ENCODE data around the gene WDR1.

The WDR1 gene

GRCh38 chr4:10097906-10098779 lies 18.5 kb downstream of the WDR1 start (continued):
- TF ChIP-seq, protein P1, sequence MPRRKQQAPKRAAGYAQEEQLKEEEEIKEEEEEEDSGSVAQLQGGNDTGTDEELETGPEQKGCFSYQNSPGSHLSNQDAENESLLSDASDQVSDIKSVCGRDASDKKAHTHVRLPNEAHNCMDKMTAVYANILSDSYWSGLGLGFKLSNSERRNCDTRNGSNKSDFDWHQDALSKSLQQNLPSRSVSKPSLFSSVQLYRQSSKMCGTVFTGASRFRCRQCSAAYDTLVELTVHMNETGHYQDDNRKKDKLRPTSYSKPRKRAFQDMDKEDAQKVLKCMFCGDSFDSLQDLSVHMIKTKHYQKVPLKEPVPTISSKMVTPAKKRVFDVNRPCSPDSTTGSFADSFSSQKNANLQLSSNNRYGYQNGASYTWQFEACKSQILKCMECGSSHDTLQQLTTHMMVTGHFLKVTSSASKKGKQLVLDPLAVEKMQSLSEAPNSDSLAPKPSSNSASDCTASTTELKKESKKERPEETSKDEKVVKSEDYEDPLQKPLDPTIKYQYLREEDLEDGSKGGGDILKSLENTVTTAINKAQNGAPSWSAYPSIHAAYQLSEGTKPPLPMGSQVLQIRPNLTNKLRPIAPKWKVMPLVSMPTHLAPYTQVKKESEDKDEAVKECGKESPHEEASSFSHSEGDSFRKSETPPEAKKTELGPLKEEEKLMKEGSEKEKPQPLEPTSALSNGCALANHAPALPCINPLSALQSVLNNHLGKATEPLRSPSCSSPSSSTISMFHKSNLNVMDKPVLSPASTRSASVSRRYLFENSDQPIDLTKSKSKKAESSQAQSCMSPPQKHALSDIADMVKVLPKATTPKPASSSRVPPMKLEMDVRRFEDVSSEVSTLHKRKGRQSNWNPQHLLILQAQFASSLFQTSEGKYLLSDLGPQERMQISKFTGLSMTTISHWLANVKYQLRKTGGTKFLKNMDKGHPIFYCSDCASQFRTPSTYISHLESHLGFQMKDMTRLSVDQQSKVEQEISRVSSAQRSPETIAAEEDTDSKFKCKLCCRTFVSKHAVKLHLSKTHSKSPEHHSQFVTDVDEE (CRISPR knock-in tag; IDR thresholded peaks at IDR 0.05) = no peak
- TF ChIP-seq PPARA (CRISPR knock-in tag; IDR thresholded peaks at IDR 0.05; ENCODE audit: borderline replicate concordance) = no peak
- no peak for TF ChIP-seq ZFP30 (CRISPR knock-in tag; IDR thresholded peaks at IDR 0.05)
- no peak for TF ChIP-seq ZNF565 (CRISPR knock-in tag; conservative IDR thresholded peaks at IDR 0.05; ENCODE audit: low read depth)

- TF ChIP-seq PATZ1 (CRISPR knock-in tag; IDR thresholded peaks at IDR 0.05; ENCODE audit: borderline replicate concordance) (no peak), ZC3H10 (CRISPR knock-in tag; IDR thresholded peaks at IDR 0.05) (no peak), POU6F1 (CRISPR knock-in tag; IDR thresholded peaks at IDR 0.05; ENCODE audit: borderline replicate concordance, low read depth) (no peak), ISL1 (CRISPR knock-in tag; IDR thresholded peaks at IDR 0.05) (no peak)
- TF ChIP-seq, protein P2, sequence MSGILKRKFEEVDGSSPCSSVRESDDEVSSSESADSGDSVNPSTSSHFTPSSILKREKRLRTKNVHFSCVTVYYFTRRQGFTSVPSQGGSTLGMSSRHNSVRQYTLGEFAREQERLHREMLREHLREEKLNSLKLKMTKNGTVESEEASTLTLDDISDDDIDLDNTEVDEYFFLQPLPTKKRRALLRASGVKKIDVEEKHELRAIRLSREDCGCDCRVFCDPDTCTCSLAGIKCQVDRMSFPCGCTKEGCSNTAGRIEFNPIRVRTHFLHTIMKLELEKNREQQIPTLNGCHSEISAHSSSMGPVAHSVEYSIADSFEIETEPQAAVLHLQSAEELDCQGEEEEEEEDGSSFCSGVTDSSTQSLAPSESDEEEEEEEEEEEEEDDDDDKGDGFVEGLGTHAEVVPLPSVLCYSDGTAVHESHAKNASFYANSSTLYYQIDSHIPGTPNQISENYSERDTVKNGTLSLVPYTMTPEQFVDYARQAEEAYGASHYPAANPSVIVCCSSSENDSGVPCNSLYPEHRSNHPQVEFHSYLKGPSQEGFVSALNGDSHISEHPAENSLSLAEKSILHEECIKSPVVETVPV (CRISPR knock-in tag; IDR thresholded peaks at IDR 0.05) = no peak
Observed at GRCh38 chr4:10096978-10097335, 19.6 kb downstream of the WDR1 start.

DNA sequence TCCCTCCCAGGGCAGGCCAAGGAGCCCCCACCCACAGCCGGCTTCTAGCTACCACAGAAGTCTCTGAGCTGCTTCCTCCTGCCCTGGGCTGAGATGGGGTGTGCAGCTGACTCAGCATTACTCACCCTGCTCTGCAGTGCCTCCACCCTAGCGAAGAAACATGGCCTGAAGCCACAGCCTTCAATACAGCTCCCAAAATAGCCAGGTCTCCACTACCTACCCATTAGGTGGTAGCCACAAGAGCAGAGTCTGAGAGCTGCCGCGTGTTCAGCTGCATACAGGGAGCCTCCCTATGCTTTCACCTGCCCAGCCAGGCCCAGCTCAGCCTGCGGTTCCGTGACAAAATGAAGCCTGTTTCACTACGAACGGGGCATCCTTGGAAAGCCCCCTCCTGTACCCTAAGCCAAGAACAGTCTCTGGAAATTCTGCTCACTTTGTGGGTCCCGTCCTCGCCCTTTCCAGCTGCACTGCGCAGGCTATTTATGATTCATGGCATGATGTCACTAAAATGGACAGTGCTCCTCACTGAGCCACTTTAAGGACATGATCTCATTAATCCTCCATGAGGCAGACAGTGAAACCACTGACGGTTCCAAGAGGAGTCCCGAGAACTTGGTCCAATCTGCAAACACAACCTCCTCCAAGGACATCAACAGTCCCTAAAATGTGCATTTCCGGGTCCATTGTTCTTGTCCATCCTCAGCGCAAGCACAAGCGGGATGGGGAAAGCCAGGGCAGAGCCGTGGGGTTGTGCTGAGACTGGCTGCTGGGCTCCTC lies 20.2 kb downstream of the WDR1 start:
- TF ChIP-seq TOX (CRISPR knock-in tag; IDR thresholded peaks at IDR 0.05; ENCODE audit: borderline replicate concordance) (no peak), CSDC2 (CRISPR knock-in tag; IDR thresholded peaks at IDR 0.05) (no peak), ZFP3 (CRISPR knock-in tag; IDR thresholded peaks at IDR 0.05) (no peak), RARB (CRISPR knock-in tag; IDR thresholded peaks at IDR 0.05) (no peak), SNAI2 (CRISPR knock-in tag; IDR thresholded peaks at IDR 0.05) (no peak), OSR1 (CRISPR knock-in tag; IDR thresholded peaks at IDR 0.05) (no peak), BACH2 (CRISPR knock-in tag; IDR thresholded peaks at IDR 0.05; ENCODE audit: borderline replicate concordance) (no peak)
- TF ChIP-seq, protein P1 (CRISPR knock-in tag; IDR thresholded peaks at IDR 0.05) = no peak
- ATAC-seq = peak; percentile 82

More at GRCh38 chr4:10096978-10097335, 19.6 kb downstream of the WDR1 start:
- ATAC-seq = no peak
